IMR-90 (cell line): Measurements from ENCODE around the gene SLC6A15.

Source experiments
- CEBPB ChIP-seq: IDR thresholded peaks from 2 replicates; pipeline ENCODE4 v1.6.1; 2012; ENCODE audit warnings: low read depth, low read length, improper control_type of control experiment
- CTCF ChIP-seq: conservative IDR thresholded peaks from 2 replicates; pipeline ENCODE4 v1.5.1; 2012; ENCODE audit warnings: mild to moderate bottlenecking, low read depth, low read length, improper control_type of control experiment
- NFE2L2 ChIP-seq: fragments of 150-350 bp; IDR thresholded peaks from 2 replicates; pipeline ENCODE4 v1.6.1; 2016; ENCODE audit warnings: low read depth, mild to moderate bottlenecking, low read length
- POLR2A ChIP-seq: IDR thresholded peaks from 2 replicates; pipeline ENCODE4 v1.6.1; 2012; ENCODE audit warnings: mild to moderate bottlenecking, low read depth, low read length
- RAD21 ChIP-seq: IDR thresholded peaks from 2 replicates; pipeline ENCODE4 v1.6.1; 2012; ENCODE audit warnings: low read length, improper control_type of control experiment
- USF2 ChIP-seq: fragments of 150-350 bp; IDR thresholded peaks from 2 replicates; pipeline ENCODE4 v1.6.1; 2017; ENCODE audit warnings: mild to moderate bottlenecking, antibody characterized with exemption, low read length, low read depth

- no peak for TF ChIP-seq CTCF
- no peak for TF ChIP-seq NFE2L2
- TF ChIP-seq POLR2A: no peak
- TF ChIP-seq USF2: no peak
- TF ChIP-seq CEBPB: no peak
- no peak for TF ChIP-seq RAD21
These were observed 95.5 kb downstream of the SLC6A15 start for GRCh38 chr12:84816916-84817695.
